HUES48 (cell line): Measurements from ENCODE around the gene KIAA1191.
"Not testable (repeated sequence)": the region's sequence is repeated elsewhere in the genome, so short reads cannot be mapped to it uniquely, and the experiment has no call there.

Source experiments
- H3K27ac ChIP-seq: one replicate; pipeline ENCODE4 v1.7.0; 2013; ENCODE audit warnings: low read depth, low read length, inconsistent platforms
- H3K27me3 ChIP-seq: 2 replicates; pipeline ENCODE4 v1.6.1; 2013; ENCODE audit warnings: mild to moderate bottlenecking, low read length; ENCODE audit not compliant: control insufficient read depth, insufficient read depth
- H3K36me3 ChIP-seq: 2 replicates; pipeline ENCODE4 v1.6.1; 2013; ENCODE audit warnings: low read length; ENCODE audit not compliant: control insufficient read depth, insufficient read depth
- H3K4me1 ChIP-seq: 2 replicates; pipeline ENCODE4 v1.6.1; 2013; ENCODE audit warnings: mild to moderate bottlenecking, low read length; ENCODE audit not compliant: control insufficient read depth, insufficient read depth
- H3K4me3 ChIP-seq: 2 replicates; pipeline ENCODE4 v1.5.1; 2013; ENCODE audit warnings: mild to moderate bottlenecking, low read depth, low read length
- H3K9ac ChIP-seq: 2 replicates; pipeline ENCODE4 v1.6.1; 2013; ENCODE audit warnings: mild to moderate bottlenecking, low read depth, low read length, moderate library complexity
- H3K9me3 ChIP-seq: 2 replicates; pipeline ENCODE4 v1.6.1; 2013; ENCODE audit warnings: low read length; ENCODE audit not compliant: control insufficient read depth, insufficient read depth

KIAA1191 gene

DNA sequence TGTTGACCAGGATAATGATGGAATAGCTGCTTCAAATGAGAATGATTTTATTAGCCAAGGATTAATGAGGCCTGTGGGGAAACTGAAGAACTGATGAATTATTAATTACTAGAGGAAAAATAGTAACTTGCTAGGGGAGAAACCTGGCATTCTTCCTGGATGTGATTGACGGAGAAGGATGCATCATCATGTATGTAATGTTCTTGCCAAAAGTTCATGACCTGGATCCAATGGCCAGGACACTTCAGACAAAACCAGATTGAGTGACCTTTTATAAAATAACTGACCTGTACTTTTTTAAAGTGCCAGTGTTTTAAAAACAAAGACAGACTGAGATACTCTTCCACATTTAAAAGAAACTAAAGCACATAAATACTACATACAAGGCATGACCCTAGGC, 23.7 kb downstream of the KIAA1191 start:
- Histone ChIP-seq H3K4me3 (no peak overlapping the region), H3K27me3 (no peaks in the 10 kb centered on the region), H3K27ac (no peak overlapping the region), H3K36me3 (peaks cover 12% of the 10 kb centered on the region), H3K9me3 (no peaks in the 10 kb centered on the region), H3K4me1 (no peaks in the 10 kb centered on the region), H3K9ac (no peak overlapping the region)

DNA sequence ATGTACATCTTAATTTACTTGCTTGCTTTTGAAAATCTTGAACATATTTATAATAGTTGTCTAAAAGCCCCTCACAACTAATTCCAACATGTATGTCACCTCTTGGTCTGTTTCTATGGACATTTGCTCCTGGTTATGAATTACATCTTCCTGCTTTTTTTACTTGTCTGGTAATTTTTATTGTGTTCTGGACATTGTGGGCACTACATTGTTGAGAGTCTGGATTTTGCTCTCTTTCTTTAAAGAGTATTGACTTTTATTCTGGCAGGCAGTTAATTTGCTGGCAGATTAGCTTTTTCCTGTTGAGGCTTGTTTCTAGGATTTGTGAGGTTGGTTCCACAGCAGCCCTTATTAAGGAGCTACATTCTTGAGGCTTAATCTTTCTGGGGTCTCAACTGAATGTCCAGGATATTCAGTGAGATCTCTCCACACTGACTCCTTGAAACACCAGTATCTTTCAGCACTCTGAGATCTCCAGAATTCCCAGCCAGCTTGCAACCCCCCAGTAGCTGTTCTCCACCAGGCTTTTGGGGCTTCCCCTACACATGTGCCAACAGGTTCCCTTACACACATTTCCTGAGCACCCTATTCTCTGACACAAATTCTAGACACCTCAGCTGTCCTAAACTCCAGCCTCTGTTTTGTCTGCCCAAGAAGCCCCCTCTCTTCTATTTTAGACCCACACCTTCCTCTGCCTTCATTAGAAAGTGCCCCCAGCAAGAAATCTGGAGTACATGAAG, 27.4 kb downstream of the KIAA1191 start:
- Histone ChIP-seq H3K9me3 (no peaks in the 10 kb centered on the region), H3K36me3 (peaks cover 12% of the 10 kb centered on the region), H3K4me3 (no peak overlapping the region), H3K27ac (no peak overlapping the region), H3K4me1 (no peaks in the 10 kb centered on the region), H3K27me3 (no peaks in the 10 kb centered on the region), H3K9ac (no peak overlapping the region)

DNA sequence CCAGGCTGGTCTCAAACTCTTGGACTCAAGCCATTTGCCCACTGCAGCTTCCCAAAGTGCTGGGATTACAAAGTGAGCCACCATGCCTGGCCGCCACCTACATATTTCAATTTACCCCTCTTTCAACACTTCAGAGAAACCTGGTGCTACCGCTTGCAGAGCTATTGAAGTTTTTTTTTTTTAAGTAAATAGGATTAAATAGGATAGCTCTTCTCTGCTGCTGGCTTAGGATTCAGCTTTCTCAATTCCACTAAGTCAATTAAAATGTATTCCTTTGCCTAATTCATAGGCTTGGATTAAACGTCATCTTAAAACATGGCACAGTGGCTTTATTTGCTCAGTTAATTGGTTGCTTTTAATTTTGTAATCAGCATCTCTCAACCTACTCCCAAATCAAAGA, 41.0 kb downstream of the KIAA1191 start:
- Histone ChIP-seq H3K4me3 (no peak overlapping the region), H3K4me1 (no peaks in the 10 kb centered on the region), H3K9ac (no peak overlapping the region), H3K27ac (no peak overlapping the region), H3K9me3 (no peaks in the 10 kb centered on the region), H3K27me3 (no peaks in the 10 kb centered on the region), H3K36me3 (peaks cover 19% of the 10 kb centered on the region; the same call in 1 of the 2 replicates)

- H3K27ac ChIP-seq, result no peak overlapping the region
- no peak overlapping the region for H3K4me3 ChIP-seq
- no peaks in the 10 kb centered on the region for H3K27me3 ChIP-seq
- no peaks in the 10 kb centered on the region for H3K9me3 ChIP-seq
- H3K4me1 ChIP-seq, result no peaks in the 10 kb centered on the region
- peaks cover 24% of the 10 kb centered on the region; the same call in 1 of the 2 replicates for H3K36me3 ChIP-seq
- no peak overlapping the region for H3K9ac ChIP-seq
These were observed 41.6 kb downstream of the KIAA1191 start for GRCh38 chr5:176319827-176320554.

- H3K4me1 ChIP-seq, result no peaks in the 10 kb centered on the region
- H3K36me3 ChIP-seq, result peaks cover 17% of the 10 kb centered on the region; the same call in 1 of the 2 replicates
- no peaks in the 10 kb centered on the region for H3K27me3 ChIP-seq
- no peak overlapping the region for H3K27ac ChIP-seq
- no peak overlapping the region for H3K4me3 ChIP-seq
- H3K9ac ChIP-seq, result no peak overlapping the region
- no peaks in the 10 kb centered on the region for H3K9me3 ChIP-seq
These were observed 43.8 kb downstream of the KIAA1191 start for GRCh38 chr5:176317534-176318374.

- H3K36me3 ChIP-seq, H3K4me1 ChIP-seq, H3K27ac ChIP-seq, H3K9ac ChIP-seq, H3K4me3 ChIP-seq, H3K27me3 ChIP-seq: not testable (repeated sequence)
- peaks cover 14% of the 10 kb centered on the region for H3K9me3 ChIP-seq
These were observed 56.2 kb downstream of the KIAA1191 start for GRCh38 chr5:176305356-176305755.
